Astrocyte (in vitro differentiated cells and primary cell): ENCODE measurements around the gene UBE2N. TPM values are rescaled to one million over a fixed set of nuclear protein-coding genes. Genes with fewer than 3 reads are reported as not detected.
"Not testable (repeated sequence)": the region's sequence is repeated elsewhere in the genome, so short reads cannot be mapped to it uniquely, and the experiment has no call there.

Experiments used
- DNase-seq: peaks from one replicate; pipeline ENCODE4 v3.0.0-alpha.2; 2010; ENCODE audit warnings: low read depth
- FAIRE-seq: peaks from 2 replicates; lab custom pipeline; 2011; peaks lifted over from hg19 to GRCh38; lab: Jason Lieb, UNC
- H2AFZ ChIP-seq: 2 replicates; pipeline ENCODE4 v1.6.0; 2012; ENCODE audit warnings: low read depth, low read length, inconsistent platforms
- H3K27ac ChIP-seq: 2 replicates; pipeline ENCODE4 v1.5.1; 2011; ENCODE audit warnings: low read depth, low read length, inconsistent platforms
- H3K27me3 ChIP-seq: 2 replicates; pipeline ENCODE4 v1.6.0; 2011; ENCODE audit warnings: low read length, inconsistent platforms; ENCODE audit not compliant: insufficient read depth
- H3K36me3 ChIP-seq: 2 replicates; pipeline ENCODE4 v1.5.1; 2011; ENCODE audit warnings: low read length, inconsistent platforms; ENCODE audit not compliant: insufficient read depth
- H3K4me1 ChIP-seq: 2 replicates; pipeline ENCODE4 v1.5.1; 2011; ENCODE audit warnings: low read length, inconsistent platforms; ENCODE audit not compliant: insufficient read depth
- H3K4me2 ChIP-seq: 2 replicates; pipeline ENCODE4 v1.6.0; 2012; ENCODE audit warnings: low read length, inconsistent platforms
- H3K4me3 ChIP-seq: 2 replicates; pipeline ENCODE4 v1.5.1; 2011; ENCODE audit warnings: low read depth, mild to moderate bottlenecking, low read length, inconsistent platforms; ENCODE audit not compliant: insufficient read depth
- H3K79me2 ChIP-seq: 2 replicates; pipeline ENCODE4 v1.6.0; 2012; ENCODE audit warnings: mild to moderate bottlenecking, low read length, inconsistent platforms; ENCODE audit not compliant: insufficient read depth
- H3K9ac ChIP-seq: 2 replicates; pipeline ENCODE4 v1.6.0; 2012; ENCODE audit warnings: mild to moderate bottlenecking, low read length, inconsistent platforms
- H3K9me3 ChIP-seq: 2 replicates; pipeline ENCODE4 v1.5.1; 2012; ENCODE audit warnings: low read depth, mild to moderate bottlenecking, low read length, inconsistent platforms; ENCODE audit not compliant: insufficient read depth
- H4K20me1 ChIP-seq: 2 replicates; pipeline ENCODE4 v1.6.0; 2012; ENCODE audit warnings: low read length, inconsistent platforms; ENCODE audit not compliant: insufficient read depth
- H3K27ac Mint-ChIP-seq: one replicate; pipeline ENCODE4 v1.8.0; 2021; ENCODE audit warnings: mild to moderate bottlenecking, mixed read lengths; ENCODE audit not compliant: unreplicated experiment
- H3K27me3 Mint-ChIP-seq: one replicate; pipeline ENCODE4 v1.8.0; 2021; ENCODE audit warnings: low read depth, mixed read lengths; ENCODE audit not compliant: unreplicated experiment
- H3K36me3 Mint-ChIP-seq: one replicate; pipeline ENCODE4 v1.8.0; 2021; ENCODE audit warnings: low read depth, mixed read lengths; ENCODE audit not compliant: unreplicated experiment
- H3K4me1 Mint-ChIP-seq: one replicate; pipeline ENCODE4 v1.8.0; 2021; ENCODE audit warnings: low read depth, mixed read lengths; ENCODE audit not compliant: unreplicated experiment
- H3K4me3 Mint-ChIP-seq: one replicate; pipeline ENCODE4 v1.8.0; 2021; ENCODE audit warnings: mild to moderate bottlenecking, moderate library complexity, mixed read lengths; ENCODE audit not compliant: unreplicated experiment
- H3K9me3 Mint-ChIP-seq: one replicate; pipeline ENCODE4 v1.8.0; 2021; ENCODE audit warnings: mild to moderate bottlenecking, mixed read lengths; ENCODE audit not compliant: unreplicated experiment
- CTCF ChIP-seq: IDR thresholded peaks from 2 replicates; pipeline ENCODE4 v1.5.1; 2011; ENCODE audit warnings: low read depth, mild to moderate bottlenecking, inconsistent platforms, low read length, moderate library complexity; ENCODE audit not compliant: insufficient read depth
- EZH2 ChIP-seq: IDR thresholded peaks from 2 replicates; pipeline ENCODE4 v1.6.1; 2012; ENCODE audit warnings: mild to moderate bottlenecking, low read length, inconsistent platforms; ENCODE audit not compliant: insufficient read depth
- total RNA-seq: library from RNA; stranded (reverse); gene quantifications from 2 replicates; pipeline ENCODE4 v1.2.1, GENCODE V29; 2021

The UBE2N gene
- total RNA-seq, 1 donor from 2014 or later = 129 TPM

GRCh38 chr12:93409343-93410187 lies 32.2 kb downstream of the UBE2N start:
- not testable (repeated sequence) for H3K4me2 ChIP-seq, DNase-seq, H3K27ac Mint-ChIP-seq, H3K9ac ChIP-seq, H2AFZ ChIP-seq, H3K4me1 ChIP-seq, H3K9me3 ChIP-seq, H3K27me3 ChIP-seq, H3K9me3 Mint-ChIP-seq, H3K4me3 ChIP-seq, H3K36me3 Mint-ChIP-seq, H3K4me3 Mint-ChIP-seq, H3K27me3 Mint-ChIP-seq, H3K27ac ChIP-seq, H4K20me1 ChIP-seq, FAIRE-seq
- Histone ChIP-seq H3K36me3 (peaks cover 27% of the 10 kb centered on the region), H3K79me2 (peaks cover 46% of the 10 kb centered on the region)
- peaks cover 19% of the 10 kb centered on the region for H3K4me1 Mint-ChIP-seq

- FAIRE-seq (no peak), DNase-seq (no peak)
- Mint-ChIP-seq H3K4me1 (peaks cover 16% of the 10 kb centered on the region), H3K9me3 (peaks cover 1% of the 10 kb centered on the region), H3K27ac (no peak overlapping the region), H3K27me3 (no peaks in the 10 kb centered on the region), H3K4me3 (no peak overlapping the region), H3K36me3 (peaks cover 13% of the 10 kb centered on the region)
- peaks cover 7% of the 10 kb centered on the region for H4K20me1 ChIP-seq
- no peaks in the 10 kb centered on the region for H3K27me3 ChIP-seq
- no peak overlapping the region for H3K27ac ChIP-seq
- H3K4me3 ChIP-seq = no peak overlapping the region
- H2AFZ ChIP-seq = no peak overlapping the region
- H3K9me3 ChIP-seq = no peaks in the 10 kb centered on the region
- H3K4me1 ChIP-seq = peaks cover 3% of the 10 kb centered on the region
- no peak overlapping the region for H3K9ac ChIP-seq
- no peak overlapping the region for H3K4me2 ChIP-seq
- H3K79me2 ChIP-seq = peaks cover 40% of the 10 kb centered on the region
- TF ChIP-seq CTCF = no peak
- TF ChIP-seq EZH2 = no peak
- H3K36me3 ChIP-seq = peaks cover 35% of the 10 kb centered on the region
These were observed 32.9 kb downstream of the UBE2N start for GRCh38 chr12:93408813-93409212.

DNA sequence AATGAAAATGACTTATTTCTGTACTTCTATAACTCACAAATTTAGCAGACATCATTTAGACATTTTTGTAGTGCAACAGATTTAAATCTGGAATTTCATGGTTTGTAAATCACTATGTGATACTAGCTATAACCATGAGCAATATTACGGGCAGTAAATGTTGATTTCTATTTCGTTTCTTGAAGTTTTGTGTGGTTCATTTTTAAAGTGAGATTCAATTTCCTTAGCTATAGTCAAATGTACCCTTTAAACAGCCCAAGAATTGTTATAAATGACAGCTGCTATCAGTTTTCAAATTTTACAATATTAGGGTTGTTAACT lies 33.8 kb downstream of the UBE2N start:
- Histone ChIP-seq H3K36me3 (peaks cover 40% of the 10 kb centered on the region), H3K4me3 (no peak overlapping the region), H3K79me2 (peaks cover 31% of the 10 kb centered on the region), H3K4me2 (no peak overlapping the region), H3K9ac (no peak overlapping the region), H3K27me3 (no peaks in the 10 kb centered on the region), H3K4me1 (peaks cover 3% of the 10 kb centered on the region), H4K20me1 (no peaks in the 10 kb centered on the region), H2AFZ (no peak overlapping the region), H3K27ac (no peak overlapping the region), H3K9me3 (no peaks in the 10 kb centered on the region)
- no peak overlapping the region for H3K4me3 Mint-ChIP-seq
- FAIRE-seq (no peak), DNase-seq (no peak)
- H3K4me1 Mint-ChIP-seq = peaks cover 9% of the 10 kb centered on the region
- H3K27me3 Mint-ChIP-seq = no peaks in the 10 kb centered on the region
- H3K27ac Mint-ChIP-seq = no peak overlapping the region
- peaks cover 13% of the 10 kb centered on the region for H3K36me3 Mint-ChIP-seq
- no peaks in the 10 kb centered on the region for H3K9me3 Mint-ChIP-seq
- TF ChIP-seq CTCF (no peak), EZH2 (no peak)
